CD8-positive, alpha-beta memory T cell (primary cell): ENCODE data around the gene SCAPER. TPM values are rescaled to one million over a fixed set of nuclear protein-coding genes. Genes with fewer than 3 reads are reported as not detected.
A peak's percentile ranks its signal among the peaks of the same experiment; 100 is the strongest.

ENCODE experiments used
- CTCF ChIA-PET: fragments of 350-600 bp; sonication (Branson Sonifier 250); formaldehyde crosslinking; loops from one replicate; lab custom pipeline; 2021; ENCODE audit warnings: antibody characterized with exemption; lab: Charles Lee
- POLR2A ChIA-PET: fragments of 350-600 bp; sonication (Branson Sonifier 250); formaldehyde crosslinking; loops from one replicate; lab custom pipeline; 2021; ENCODE audit warnings: antibody characterized with exemption; lab: Charles Lee
- DNase-seq, 5 donors: peaks; one replicate each; pipeline versions ENCODE4 v3.0.0 to v3.0.0-alpha.2; 2020 to 2022; ENCODE audit warnings: mixed read lengths in 1 of 5
- H3K27ac ChIP-seq: one replicate; pipeline ENCODE4 v1.7.0; 2013; ENCODE audit warnings: low read depth, mild to moderate bottlenecking, low read length, moderate library complexity
- H3K27me3 ChIP-seq: 2 replicates; pipeline ENCODE4 v1.7.0; 2013; ENCODE audit warnings: low read length, mild to moderate bottlenecking; ENCODE audit not compliant: insufficient read depth, poor library complexity, severe bottlenecking
- H3K36me3 ChIP-seq: 2 replicates; pipeline ENCODE4 v1.7.0; 2013; ENCODE audit warnings: mild to moderate bottlenecking, low read length, moderate library complexity; ENCODE audit not compliant: insufficient read depth
- H3K4me1 ChIP-seq: 2 replicates; pipeline ENCODE4 v1.7.0; 2013; ENCODE audit warnings: mild to moderate bottlenecking, low read length, moderate library complexity; ENCODE audit not compliant: insufficient read depth
- H3K4me3 ChIP-seq: 2 replicates; pipeline ENCODE4 v1.7.0; 2013; ENCODE audit warnings: mild to moderate bottlenecking, low read length
- H3K9me3 ChIP-seq: 2 replicates; pipeline ENCODE4 v1.7.0; 2013; ENCODE audit warnings: mild to moderate bottlenecking, low read length
- H3K27ac Mint-ChIP-seq, 8 donors: one replicate each; pipeline ENCODE4 v1.8.0; 2020 to 2021; ENCODE audit warnings: mixed read lengths in 8 of 8, mild to moderate bottlenecking in 6 of 8, inconsistent platforms in 3 of 8, moderate library complexity in 3 of 8
- H3K27me3 Mint-ChIP-seq, 2 donors: one replicate each; pipeline ENCODE4 v1.8.0; 2020 to 2021; ENCODE audit warnings: mixed read lengths in 2 of 2, mild to moderate bottlenecking in 1 of 2, moderate library complexity in 1 of 2
- H3K36me3 Mint-ChIP-seq, 3 donors: one replicate each; pipeline ENCODE4 v1.8.0; 2020 to 2021; ENCODE audit warnings: mixed read lengths in 3 of 3, inconsistent platforms in 1 of 3, mild to moderate bottlenecking in 1 of 3
- H3K4me1 Mint-ChIP-seq, 3 donors: one replicate each; pipeline ENCODE4 v1.8.0; 2020 to 2021; ENCODE audit warnings: mixed read lengths in 3 of 3, inconsistent platforms in 1 of 3, mild to moderate bottlenecking in 1 of 3
- H3K4me3 Mint-ChIP-seq, 7 donors: one replicate each; pipeline ENCODE4 v1.8.0; 2020 to 2021; ENCODE audit warnings: mixed read lengths in 7 of 7, mild to moderate bottlenecking in 6 of 7, moderate library complexity in 4 of 7, inconsistent platforms in 2 of 7
- H3K9me3 Mint-ChIP-seq, 5 donors: one replicate each; pipeline ENCODE4 v1.8.0; 2020 to 2022; ENCODE audit warnings: mixed read lengths in 5 of 5, mild to moderate bottlenecking in 3 of 5, moderate library complexity in 2 of 5, inconsistent platforms in 1 of 5
- polyA plus RNA-seq: library from polyadenylated mRNA; unstranded; fragments of 300-500 nt; fragmentation: Illumina TruSeq; gene quantifications from one replicate; pipeline ENCODE4 v1.2.3, GENCODE V29; 2021
- total RNA-seq, 2 experiments: library from RNA; stranded (reverse); gene quantifications; one replicate each; pipeline ENCODE4 v1.2.3, GENCODE V29; 2021

SCAPER gene
- total and polyA plus RNA-seq, 3 experiments from 2014 or later, result 15.5 to 26.6 (median 16.0) TPM

DNA sequence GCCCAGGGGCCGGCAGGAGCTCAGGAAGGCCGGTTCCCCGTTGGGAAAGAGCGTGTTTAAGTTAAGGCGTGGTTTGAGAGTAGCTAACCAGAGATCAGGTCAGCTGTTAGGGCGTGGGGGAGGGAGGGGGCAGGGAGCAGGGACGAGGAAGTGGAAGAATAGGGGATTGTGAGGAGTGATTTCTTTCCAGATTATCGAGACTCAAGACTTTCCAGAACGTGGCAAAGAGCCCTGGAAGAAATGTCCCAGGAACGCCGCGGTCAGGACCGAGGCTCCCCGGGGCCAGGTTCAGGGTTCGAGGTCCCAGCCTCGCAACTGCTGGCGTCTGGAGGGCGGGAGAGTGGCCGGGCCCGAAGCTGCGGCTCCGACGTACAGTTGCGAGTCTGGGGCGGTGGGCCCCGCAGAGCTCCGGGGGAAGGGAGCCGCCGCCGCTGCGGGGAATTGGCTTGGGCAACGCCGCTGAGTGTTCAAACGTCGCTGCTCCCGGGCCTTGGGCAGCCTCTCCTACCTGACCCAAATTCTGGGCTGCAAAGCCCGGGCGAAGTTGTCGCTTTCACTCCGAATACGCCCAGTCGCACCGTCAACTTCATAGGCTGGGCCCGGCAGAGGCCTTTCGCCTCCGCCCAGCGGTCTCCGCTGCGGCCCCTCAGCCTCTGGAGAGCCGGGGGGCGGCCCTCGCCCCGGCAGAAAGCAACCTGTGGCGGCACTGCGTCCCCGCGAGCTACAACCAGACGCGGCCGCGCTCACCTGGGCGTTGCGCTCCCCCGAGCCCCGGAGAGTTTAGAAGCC lies 559.1 kb downstream of the SCAPER start:
- ChIA-PET POLR2A (interaction anchor here (0.6 to 1.8 kb wide), 2 partner anchors 10 to 16 kb away, joined by 6 to 10 read pairs; partner anchors contain the start of gene ISL2), CTCF (interaction anchor here (1.2 to 2.1 kb wide), 2 partner anchors 10 to 13 kb away, joined by 4 to 7 read pairs; partner anchors contain the start of gene ISL2)
- Mint-ChIP-seq H3K36me3 (peaks cover 6 to 9% (median 8%) of the 10 kb centered on the region in 3 donors), H3K9me3 (no peaks in the 10 kb centered on the region), H3K27ac (peak overlapping the region in 3 of 8 donors; percentile 5 to 41 (median 16)), H3K4me3 (peak overlapping the region; percentile 41 to 91 (median 68)), H3K27me3 (peaks cover 56 to 57% of the 10 kb centered on the region in 2 donors), H3K4me1 (peaks cover 20 to 33% (median 31%) of the 10 kb centered on the region in 3 donors)
- H3K4me3 ChIP-seq, result no peak overlapping the region
- peaks cover 26% of the 10 kb centered on the region for H3K4me1 ChIP-seq
- H3K27ac ChIP-seq, result no peak overlapping the region
- peak in 1 of 5 donors; percentile 9 for DNase-seq
- peaks cover 53% of the 10 kb centered on the region for H3K27me3 ChIP-seq
- H3K36me3 ChIP-seq, result no peaks in the 10 kb centered on the region
- H3K9me3 ChIP-seq, result no peaks in the 10 kb centered on the region

GRCh38 chr15:76345583-76345879 lies 559.6 kb downstream of the SCAPER start:
- peak overlapping the region in 3 of 8 donors; percentile 5 to 41 (median 16) for H3K27ac Mint-ChIP-seq
- H3K4me1 ChIP-seq, result peaks cover 32% of the 10 kb centered on the region
- peaks cover 57% of the 10 kb centered on the region for H3K27me3 ChIP-seq
- H3K27me3 Mint-ChIP-seq, result peaks cover 61 to 62% of the 10 kb centered on the region in 2 donors
- no peak overlapping the region for H3K27ac ChIP-seq
- H3K9me3 ChIP-seq, result no peaks in the 10 kb centered on the region
- no peak overlapping the region for H3K4me3 ChIP-seq
- no peaks in the 10 kb centered on the region for H3K9me3 Mint-ChIP-seq
- peaks cover 4 to 9% (median 8%) of the 10 kb centered on the region in 3 donors for H3K36me3 Mint-ChIP-seq
- peak overlapping the region; percentile 41 to 91 (median 68) for H3K4me3 Mint-ChIP-seq
- ChIA-PET POLR2A (interaction anchor here (1.8 kb wide), 1 partner anchor 9 kb away, joined by 6 read pairs; the partner anchor contains the start of gene ISL2), CTCF (interaction anchor here (2.1 kb wide), 1 partner anchor 10 kb away, joined by 7 read pairs; the partner anchor contains the start of gene ISL2)
- H3K4me1 Mint-ChIP-seq, result peaks cover 25 to 38% (median 36%) of the 10 kb centered on the region in 3 donors
- DNase-seq, result no peak
- no peaks in the 10 kb centered on the region for H3K36me3 ChIP-seq

- POLR2A ChIA-PET, result interaction anchor here (0.6 to 1.8 kb wide), 2 partner anchors 9 to 38 kb away, joined by 3 to 6 read pairs; partner anchors contain the start of gene ISL2
- Mint-ChIP-seq H3K36me3 (peaks cover 3 to 9% (median 8%) of the 10 kb centered on the region in 3 donors), H3K4me3 (peak overlapping the region; percentile 3 to 91 (median 68))
Observed at GRCh38 chr15:76344893-76345582, 560.1 kb downstream of the SCAPER start.

DNA sequence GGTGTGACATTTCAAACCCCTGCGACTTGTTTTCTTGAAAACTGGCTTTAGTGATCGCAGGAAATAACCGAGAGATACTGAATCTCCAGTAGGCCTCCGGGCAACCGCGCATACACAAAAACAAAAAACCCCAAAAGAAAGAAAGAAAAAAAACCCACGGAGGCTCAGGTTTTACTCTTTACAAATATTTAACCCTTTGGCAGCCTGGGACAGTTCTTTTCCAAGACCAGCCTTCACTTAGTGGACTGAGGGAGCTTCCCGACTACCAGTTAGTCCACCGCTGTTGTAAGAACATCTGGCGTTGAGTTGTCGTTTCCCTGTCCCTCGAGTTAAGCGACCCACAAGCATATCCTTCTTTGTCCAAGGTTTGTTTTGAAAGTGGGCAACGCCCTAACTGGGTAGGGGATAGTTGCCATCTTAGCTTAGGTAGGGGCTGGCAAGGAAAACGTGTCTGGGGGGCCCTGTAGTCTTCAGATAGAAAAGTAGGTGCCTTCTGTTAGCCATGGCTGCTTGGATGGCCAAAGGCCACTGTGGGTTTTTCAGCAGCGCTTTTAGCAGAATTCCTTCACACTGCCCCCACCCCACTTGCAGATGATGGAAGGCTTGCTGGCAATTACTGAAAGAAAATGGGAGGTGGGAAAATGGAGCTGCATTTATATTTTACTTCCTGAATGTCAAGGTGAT lies 561.7 kb downstream of the SCAPER start:
- Histone ChIP-seq H3K27ac (no peak overlapping the region), H3K36me3 (no peaks in the 10 kb centered on the region), H3K4me3 (no peak overlapping the region), H3K9me3 (no peaks in the 10 kb centered on the region), H3K4me1 (peaks cover 50% of the 10 kb centered on the region), H3K27me3 (peaks cover 78% of the 10 kb centered on the region)
- Mint-ChIP-seq H3K9me3 (no peaks in the 10 kb centered on the region), H3K27ac (peak overlapping the region in 2 of 8 donors; percentile 29 to 32), H3K4me3 (peak overlapping the region in 4 of 7 donors; percentile 9 to 63 (median 20)), H3K36me3 (peaks cover 2 to 8% (median 6%) of the 10 kb centered on the region in 3 donors), H3K4me1 (peaks cover 40 to 58% (median 54%) of the 10 kb centered on the region in 3 donors), H3K27me3 (peaks cover 80% of the 10 kb centered on the region in 2 donors)
- DNase-seq, result no peak
- CTCF ChIA-PET, result no interaction called here
- POLR2A ChIA-PET, result interaction anchor here (1.2 kb wide), 1 partner anchor 8 kb away, joined by 3 read pairs; no protein-coding TSS in a partner anchor

More at GRCh38 chr15:76344893-76345582, 560.1 kb downstream of the SCAPER start:
- peaks cover 35% of the 10 kb centered on the region for H3K4me1 ChIP-seq
- peak overlapping the region in 2 of 8 donors; percentile 5 to 16 for H3K27ac Mint-ChIP-seq
- H3K4me3 ChIP-seq, result no peak overlapping the region
- H3K9me3 Mint-ChIP-seq, result no peaks in the 10 kb centered on the region
- no peaks in the 10 kb centered on the region for H3K36me3 ChIP-seq
- H3K9me3 ChIP-seq, result no peaks in the 10 kb centered on the region
- CTCF ChIA-PET, result interaction anchor here (2.1 kb wide), 1 partner anchor 9 kb away, joined by 7 read pairs; the partner anchor contains the start of gene ISL2
- DNase-seq, result no peak
- H3K27me3 ChIP-seq, result peaks cover 62% of the 10 kb centered on the region
- H3K4me1 Mint-ChIP-seq, result peaks cover 28 to 43% (median 41%) of the 10 kb centered on the region in 3 donors
- no peak overlapping the region for H3K27ac ChIP-seq
- peaks cover 65 to 66% of the 10 kb centered on the region in 2 donors for H3K27me3 Mint-ChIP-seq

DNA sequence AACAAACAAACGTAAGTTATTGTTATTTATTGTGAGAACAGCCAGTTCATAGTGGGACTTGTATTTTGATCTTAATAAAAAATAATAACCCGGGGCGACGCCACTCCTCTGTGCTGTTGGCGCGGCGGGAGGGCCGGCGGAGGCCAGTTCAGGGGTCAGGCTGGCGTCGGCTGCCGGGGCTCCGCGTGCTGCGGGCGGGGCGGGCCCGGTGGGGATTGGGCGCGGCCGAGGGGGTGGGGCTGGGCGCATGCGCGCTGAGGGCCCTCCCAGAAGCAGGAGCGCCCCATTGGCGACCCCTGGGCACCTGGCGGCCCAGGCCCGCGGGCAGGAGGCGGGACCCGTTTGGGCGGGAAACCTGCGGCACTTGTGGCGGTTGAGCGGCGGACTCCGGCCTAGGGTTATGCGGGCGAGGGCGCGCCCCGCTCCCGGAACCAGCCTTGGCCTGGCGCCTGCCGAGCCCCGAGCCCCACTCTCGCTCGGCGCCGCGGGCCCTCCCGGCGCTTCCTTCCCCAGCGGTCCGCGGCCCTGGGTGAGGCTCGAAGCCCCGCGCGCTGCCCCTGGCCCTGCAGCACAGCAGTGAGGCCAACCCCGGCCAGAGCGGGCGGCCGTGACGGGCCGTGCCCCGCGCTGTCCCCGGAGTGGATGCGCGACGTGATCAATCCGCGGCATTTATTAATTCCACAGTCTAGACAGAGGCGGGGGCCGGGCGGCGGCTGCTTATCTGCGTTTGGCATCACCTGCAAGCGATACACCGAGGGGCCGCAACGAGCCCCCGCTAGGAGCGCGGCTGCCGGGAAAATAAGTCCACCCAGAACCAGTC lies 562.5 kb downstream of the SCAPER start:
- Mint-ChIP-seq H3K27ac (peak overlapping the region in 2 of 8 donors; percentile 22 to 46), H3K27me3 (peaks cover 73 to 75% of the 10 kb centered on the region in 2 donors), H3K4me3 (peak overlapping the region in 6 of 7 donors; percentile 68 to 79 (median 74)), H3K4me1 (peaks cover 41 to 61% (median 54%) of the 10 kb centered on the region in 3 donors), H3K36me3 (no peaks in the 10 kb centered on the region), H3K9me3 (no peaks in the 10 kb centered on the region)
- peak in 1 of 5 donors; percentile 4 for DNase-seq
- no peak overlapping the region for H3K27ac ChIP-seq
- H3K9me3 ChIP-seq, result no peaks in the 10 kb centered on the region
- no peaks in the 10 kb centered on the region for H3K36me3 ChIP-seq
- peaks cover 82% of the 10 kb centered on the region for H3K27me3 ChIP-seq
- peaks cover 54% of the 10 kb centered on the region for H3K4me1 ChIP-seq
- no peak overlapping the region for H3K4me3 ChIP-seq
- POLR2A ChIA-PET, result interaction anchor here (0.7 kb wide), 1 partner anchor 10 kb away, joined by 3 read pairs; no protein-coding TSS in a partner anchor
- CTCF ChIA-PET, result no interaction called here

DNA sequence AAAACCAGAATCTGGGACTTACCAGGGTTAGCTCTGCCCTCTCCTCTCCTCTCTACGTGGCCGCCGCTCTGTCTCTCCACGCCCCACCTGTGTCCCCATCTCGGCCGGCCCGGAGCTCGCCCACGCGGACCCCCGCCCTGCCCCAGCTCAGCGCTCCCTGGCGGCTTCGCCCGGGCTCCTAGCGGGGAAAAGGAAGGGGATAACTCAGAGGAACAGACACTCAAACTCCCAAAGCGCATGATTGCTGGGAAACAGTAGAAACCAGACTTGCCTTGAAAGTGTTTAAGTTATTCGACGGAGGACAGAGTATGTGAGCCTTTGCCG lies 563.1 kb downstream of the SCAPER start:
- Mint-ChIP-seq H3K4me1 (peaks cover 46 to 66% (median 59%) of the 10 kb centered on the region in 3 donors), H3K9me3 (peaks cover 0 to 5% (median 0%) of the 10 kb centered on the region in 5 donors), H3K36me3 (no peaks in the 10 kb centered on the region), H3K4me3 (peak overlapping the region; percentile 68 to 89 (median 74)), H3K27me3 (peaks cover 77 to 79% of the 10 kb centered on the region in 2 donors), H3K27ac (peak overlapping the region in 2 of 8 donors; percentile 22 to 46)
- Histone ChIP-seq H3K9me3 (no peaks in the 10 kb centered on the region), H3K36me3 (no peaks in the 10 kb centered on the region), H3K27me3 (peaks cover 84% of the 10 kb centered on the region), H3K4me1 (peaks cover 60% of the 10 kb centered on the region), H3K27ac (no peak overlapping the region), H3K4me3 (no peak overlapping the region)
- ChIA-PET POLR2A (interaction anchor here (0.7 kb wide), 1 partner anchor 9 kb away, joined by 3 read pairs; no protein-coding TSS in a partner anchor), CTCF (interaction anchor here (0.7 kb wide), 1 partner anchor 1201 kb away, joined by 3 read pairs; no protein-coding TSS in a partner anchor)
- no peak for DNase-seq
